ENCODE data around the gene PTPRF.
"Not testable (repeated sequence)": the region's sequence is repeated elsewhere in the genome, so short reads cannot be mapped to it uniquely, and the experiment has no call there.

PTPRF gene

GRCh38 chr1:43538969-43539368, 8.3 kb downstream of the PTPRF start:
- DNase-seq = no peak

GRCh38 chr1:43539726-43540434, 9.2 kb downstream of the PTPRF start:
- no peak for DNase-seq

- DNase-seq = no peak
These were observed 10.0 kb downstream of the PTPRF start for GRCh38 chr1:43540653-43541071.

- no peak for DNase-seq
These were observed 10.5 kb downstream of the PTPRF start for GRCh38 chr1:43541141-43541540.

- no peak for DNase-seq
These were observed 11.2 kb downstream of the PTPRF start for GRCh38 chr1:43541721-43542401.

- DNase-seq = no peak
These were observed 12.1 kb downstream of the PTPRF start for GRCh38 chr1:43542527-43543458.

GRCh38 chr1:43543567-43543966, 12.9 kb downstream of the PTPRF start:
- DNase-seq = no peak

GRCh38 chr1:43545339-43545694, 14.6 kb downstream of the PTPRF start:
- no peak for DNase-seq

GRCh38 chr1:43545695-43546387, 15.2 kb downstream of the PTPRF start:
- DNase-seq = peak; percentile 37

GRCh38 chr1:43546388-43547100, 15.9 kb downstream of the PTPRF start:
- no peak for DNase-seq

GRCh38 chr1:43547538-43548072, 16.9 kb downstream of the PTPRF start:
- no peak for DNase-seq

GRCh38 chr1:43548285-43549271, 17.9 kb downstream of the PTPRF start:
- DNase-seq = no peak

GRCh38 chr1:43549394-43549793, 18.7 kb downstream of the PTPRF start:
- DNase-seq = not testable (repeated sequence)

- peak; percentile 42 for DNase-seq
These were observed 19.4 kb downstream of the PTPRF start for GRCh38 chr1:43549921-43550597.

GRCh38 chr1:43550598-43551246, 20.0 kb downstream of the PTPRF start:
- DNase-seq = no peak

GRCh38 chr1:43551396-43551888, 20.8 kb downstream of the PTPRF start:
- DNase-seq = no peak

GRCh38 chr1:43552059-43552742, 21.5 kb downstream of the PTPRF start:
- no peak for DNase-seq

GRCh38 chr1:43552813-43553212, 22.1 kb downstream of the PTPRF start:
- DNase-seq = no peak

Measured in stimulated activated CD4-positive, alpha-beta T cell treated with anti-CD3 and anti-CD28 coated beads, Interleukin-15, amount 100 ng/mL, for 24 hours (primary cell).